Measurements from ENCODE around the gene EBF4. TPM values are rescaled to one million over a fixed set of nuclear protein-coding genes. Genes with fewer than 3 reads are reported as not detected.

EBF4 gene
- total RNA-seq, 1 donor from 2014 or later = 17.9 TPM

DNA sequence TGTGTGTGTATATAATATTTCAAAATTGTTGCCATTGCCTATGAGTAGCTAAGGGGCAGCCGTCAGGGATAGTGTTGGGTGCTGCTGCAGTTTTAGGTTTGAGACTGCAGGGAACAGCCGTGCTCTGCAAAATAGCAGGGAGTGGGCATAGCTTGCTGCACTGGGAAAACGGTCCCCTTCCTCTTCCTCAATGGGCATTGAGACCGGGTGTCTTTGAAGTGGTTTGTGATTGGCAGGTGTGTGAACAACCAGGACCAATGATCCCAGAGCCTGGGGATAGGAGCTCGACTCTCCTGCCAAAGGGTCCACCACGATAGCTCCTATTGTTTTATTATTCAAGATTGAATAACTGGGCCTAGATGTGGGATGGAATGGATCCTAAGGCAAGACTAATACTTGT lies 5.1 kb upstream of the EBF4 start:
- no peak for DNase-seq (ENCODE audit: extremely low spot score, unreplicated experiment)
- H3K4me3 Mint-ChIP-seq = no peak overlapping the region
- peaks cover 7% of the 10 kb centered on the region for H3K4me1 Mint-ChIP-seq (ENCODE audit: unreplicated experiment)
- H3K27ac Mint-ChIP-seq = no peak overlapping the region
- no peaks in the 10 kb centered on the region for H3K9me3 Mint-ChIP-seq
- peaks cover 85% of the 10 kb centered on the region for H3K27me3 Mint-ChIP-seq
- TF ChIP-seq, protein P1, sequence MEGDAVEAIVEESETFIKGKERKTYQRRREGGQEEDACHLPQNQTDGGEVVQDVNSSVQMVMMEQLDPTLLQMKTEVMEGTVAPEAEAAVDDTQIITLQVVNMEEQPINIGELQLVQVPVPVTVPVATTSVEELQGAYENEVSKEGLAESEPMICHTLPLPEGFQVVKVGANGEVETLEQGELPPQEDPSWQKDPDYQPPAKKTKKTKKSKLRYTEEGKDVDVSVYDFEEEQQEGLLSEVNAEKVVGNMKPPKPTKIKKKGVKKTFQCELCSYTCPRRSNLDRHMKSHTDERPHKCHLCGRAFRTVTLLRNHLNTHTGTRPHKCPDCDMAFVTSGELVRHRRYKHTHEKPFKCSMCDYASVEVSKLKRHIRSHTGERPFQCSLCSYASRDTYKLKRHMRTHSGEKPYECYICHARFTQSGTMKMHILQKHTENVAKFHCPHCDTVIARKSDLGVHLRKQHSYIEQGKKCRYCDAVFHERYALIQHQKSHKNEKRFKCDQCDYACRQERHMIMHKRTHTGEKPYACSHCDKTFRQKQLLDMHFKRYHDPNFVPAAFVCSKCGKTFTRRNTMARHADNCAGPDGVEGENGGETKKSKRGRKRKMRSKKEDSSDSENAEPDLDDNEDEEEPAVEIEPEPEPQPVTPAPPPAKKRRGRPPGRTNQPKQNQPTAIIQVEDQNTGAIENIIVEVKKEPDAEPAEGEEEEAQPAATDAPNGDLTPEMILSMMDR (conservative IDR thresholded peaks at IDR 0.05) = no peak
- no peaks in the 10 kb centered on the region for H3K36me3 Mint-ChIP-seq

- H3K27me3 Mint-ChIP-seq = peaks cover 79% of the 10 kb centered on the region
- no peak for DNase-seq (ENCODE audit: extremely low spot score, unreplicated experiment)
- TF ChIP-seq, protein P1 (conservative IDR thresholded peaks at IDR 0.05) = peak; percentile 82
- no peak overlapping the region for H3K4me3 Mint-ChIP-seq
- H3K36me3 Mint-ChIP-seq = no peaks in the 10 kb centered on the region
- H3K4me1 Mint-ChIP-seq (ENCODE audit: unreplicated experiment) = peaks cover 7% of the 10 kb centered on the region
- no peak overlapping the region for H3K27ac Mint-ChIP-seq
- H3K9me3 Mint-ChIP-seq = no peaks in the 10 kb centered on the region
These were observed 4.5 kb upstream of the EBF4 start for GRCh38 chr20:2688041-2688591.

DNA sequence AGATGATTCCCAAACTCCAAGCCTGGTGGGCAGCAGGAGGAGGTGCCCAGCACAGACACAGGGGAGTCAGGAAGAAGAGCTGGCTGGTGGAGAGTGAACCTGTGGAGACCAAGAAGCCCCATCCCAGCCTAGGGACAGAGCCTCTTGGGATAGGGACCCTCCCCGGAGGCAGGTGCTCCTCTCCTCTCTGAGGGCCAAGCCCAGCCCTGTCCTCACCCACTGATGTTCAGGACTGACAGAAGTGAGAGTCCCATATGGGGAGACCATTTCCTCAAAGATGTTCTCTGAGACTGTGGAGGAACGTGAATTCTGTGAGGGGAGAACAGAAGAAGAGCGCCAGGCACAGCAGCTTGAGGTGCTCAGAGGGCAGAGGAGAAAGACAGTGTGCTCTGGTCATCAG lies 2.4 kb upstream of the EBF4 start:
- Mint-ChIP-seq H3K4me1 (ENCODE audit: unreplicated experiment) (peaks cover 12% of the 10 kb centered on the region), H3K27ac (no peak overlapping the region), H3K36me3 (no peaks in the 10 kb centered on the region), H3K9me3 (no peaks in the 10 kb centered on the region), H3K4me3 (no peak overlapping the region), H3K27me3 (peaks cover 82% of the 10 kb centered on the region)
- DNase-seq (ENCODE audit: extremely low spot score, unreplicated experiment) = no peak
- TF ChIP-seq, protein P1 (conservative IDR thresholded peaks at IDR 0.05) = no peak

DNA sequence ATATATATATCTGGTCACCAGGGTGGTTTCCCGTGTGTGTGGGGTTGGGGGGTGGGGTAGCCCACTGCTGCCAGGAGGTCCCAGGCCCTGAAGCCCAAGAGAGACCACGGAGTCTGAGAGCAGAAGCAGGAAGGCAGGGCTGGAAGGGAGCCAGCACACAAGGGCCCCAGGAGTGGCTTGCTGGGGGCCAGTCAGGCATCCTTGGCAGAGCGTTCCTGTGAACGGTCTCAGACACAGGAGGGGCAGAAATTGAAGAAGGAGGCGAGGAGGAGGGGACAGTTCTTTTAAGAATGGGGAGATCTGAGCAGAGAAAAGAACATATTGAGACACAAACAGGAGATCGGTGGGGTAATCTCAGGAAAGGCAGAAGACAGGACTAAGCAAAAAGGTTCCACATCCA lies 1.9 kb upstream of the EBF4 start:
- H3K4me1 Mint-ChIP-seq (ENCODE audit: unreplicated experiment) = peaks cover 15% of the 10 kb centered on the region

GRCh38 chr20:2691127-2691526 lies 1.5 kb upstream of the EBF4 start:
- H3K27me3 Mint-ChIP-seq = peaks cover 82% of the 10 kb centered on the region
- H3K4me1 Mint-ChIP-seq (ENCODE audit: unreplicated experiment) = peaks cover 16% of the 10 kb centered on the region

More for the DNA sequence above, 1.9 kb upstream of the EBF4 start:
- Mint-ChIP-seq H3K36me3 (no peaks in the 10 kb centered on the region), H3K9me3 (no peaks in the 10 kb centered on the region), H3K4me3 (peak overlapping the region; percentile 93), H3K27ac (peak overlapping the region; percentile 93), H3K27me3 (peaks cover 82% of the 10 kb centered on the region)
- TF ChIP-seq, protein P1 (conservative IDR thresholded peaks at IDR 0.05) = no peak
- DNase-seq (ENCODE audit: extremely low spot score, unreplicated experiment) = no peak

More at GRCh38 chr20:2691127-2691526, 1.5 kb upstream of the EBF4 start:
- Mint-ChIP-seq H3K4me3 (peak overlapping the region; percentile 93), H3K36me3 (no peaks in the 10 kb centered on the region), H3K9me3 (no peaks in the 10 kb centered on the region), H3K27ac (peak overlapping the region; percentile 93)
- no peak for DNase-seq (ENCODE audit: extremely low spot score, unreplicated experiment)
- TF ChIP-seq, protein P1 (conservative IDR thresholded peaks at IDR 0.05) = no peak
